Osteocyte (in vitro differentiated cells): Measurements from ENCODE around the gene CRACR2A. TPM values are rescaled to one million over a fixed set of nuclear protein-coding genes. Genes with fewer than 3 reads are reported as not detected.
A peak's percentile ranks its signal among the peaks of the same experiment; 100 is the strongest.

Experiments used
- DNase-seq: peaks from one replicate; pipeline ENCODE4 v3.0.0; 2021; ENCODE audit warnings: mixed read lengths; ENCODE audit not compliant: unreplicated experiment; ENCODE audit errors: extremely low spot score
- H3K27ac Mint-ChIP-seq: one replicate; pipeline ENCODE4 v1.8.0; 2021; ENCODE audit warnings: mild to moderate bottlenecking, mixed read lengths; ENCODE audit not compliant: unreplicated experiment
- H3K27me3 Mint-ChIP-seq: one replicate; pipeline ENCODE4 v1.8.0; 2021; ENCODE audit warnings: mixed read lengths; ENCODE audit not compliant: unreplicated experiment
- H3K36me3 Mint-ChIP-seq: one replicate; pipeline ENCODE4 v1.8.0; 2021; ENCODE audit warnings: mixed read lengths; ENCODE audit not compliant: unreplicated experiment
- H3K4me1 Mint-ChIP-seq: one replicate; pipeline ENCODE4 v1.8.0; 2021; ENCODE audit warnings: mixed read lengths; ENCODE audit not compliant: unreplicated experiment
- H3K4me3 Mint-ChIP-seq: one replicate; pipeline ENCODE4 v1.8.0; 2021; ENCODE audit warnings: mild to moderate bottlenecking, moderate library complexity, mixed read lengths; ENCODE audit not compliant: unreplicated experiment
- H3K9me3 Mint-ChIP-seq: one replicate; pipeline ENCODE4 v1.8.0; 2021; ENCODE audit warnings: mixed read lengths; ENCODE audit not compliant: unreplicated experiment
- CTCF ChIP-seq: fragments of 200-600 bp; sonication (generic); IDR thresholded peaks from 2 replicates; pipeline ENCODE4 v1.5.0; 2021; ENCODE audit warnings: antibody characterized with exemption, mild to moderate bottlenecking, moderate library complexity
- total RNA-seq: library from RNA; stranded (reverse); gene quantifications from 2 replicates; pipeline ENCODE4 v1.2.1, GENCODE V29; 2021

The CRACR2A gene
- total RNA-seq, 1 donor from 2014 or later: 0.13 TPM

GRCh38 chr12:3759878-3760277, 7.0 kb upstream of the CRACR2A start:
- no peaks in the 10 kb centered on the region for H3K4me1 Mint-ChIP-seq
- DNase-seq: no peak
- H3K27ac Mint-ChIP-seq: no peak overlapping the region
- H3K36me3 Mint-ChIP-seq: no peaks in the 10 kb centered on the region
- no peak for TF ChIP-seq CTCF
- H3K27me3 Mint-ChIP-seq: peaks cover 22% of the 10 kb centered on the region
- H3K4me3 Mint-ChIP-seq: no peak overlapping the region
- no peaks in the 10 kb centered on the region for H3K9me3 Mint-ChIP-seq

GRCh38 chr12:3757261-3757660, 4.4 kb upstream of the CRACR2A start:
- Mint-ChIP-seq H3K27ac (no peak overlapping the region), H3K27me3 (peaks cover 21% of the 10 kb centered on the region), H3K4me3 (no peak overlapping the region), H3K4me1 (peaks cover 5% of the 10 kb centered on the region), H3K36me3 (no peaks in the 10 kb centered on the region), H3K9me3 (no peaks in the 10 kb centered on the region)
- DNase-seq: no peak
- TF ChIP-seq CTCF: no peak

GRCh38 chr12:3755898-3756297, 3.0 kb upstream of the CRACR2A start:
- peaks cover 30% of the 10 kb centered on the region for H3K27me3 Mint-ChIP-seq

GRCh38 chr12:3753544-3754284, 805 bp upstream of the CRACR2A start:
- peak; percentile 48 for DNase-seq
- Mint-ChIP-seq H3K4me3 (peak overlapping the region; percentile 24), H3K27me3 (peaks cover 31% of the 10 kb centered on the region), H3K27ac (no peak overlapping the region), H3K9me3 (no peaks in the 10 kb centered on the region), H3K36me3 (no peaks in the 10 kb centered on the region), H3K4me1 (peaks cover 7% of the 10 kb centered on the region)
- no peak for TF ChIP-seq CTCF

More at GRCh38 chr12:3755898-3756297, 3.0 kb upstream of the CRACR2A start:
- TF ChIP-seq CTCF: no peak
- no peaks in the 10 kb centered on the region for H3K9me3 Mint-ChIP-seq
- no peak overlapping the region for H3K27ac Mint-ChIP-seq
- no peak overlapping the region for H3K4me3 Mint-ChIP-seq
- no peaks in the 10 kb centered on the region for H3K36me3 Mint-ChIP-seq
- peaks cover 7% of the 10 kb centered on the region for H3K4me1 Mint-ChIP-seq
- no peak for DNase-seq

GRCh38 chr12:3752096-3752709, 706 bp downstream of the CRACR2A start:
- Mint-ChIP-seq H3K27ac (no peak overlapping the region), H3K4me3 (no peak overlapping the region), H3K36me3 (no peaks in the 10 kb centered on the region), H3K4me1 (peaks cover 7% of the 10 kb centered on the region), H3K9me3 (no peaks in the 10 kb centered on the region), H3K27me3 (peaks cover 31% of the 10 kb centered on the region)
- TF ChIP-seq CTCF: no peak
- DNase-seq: peak; percentile 27
